T follicular helper cell (primary cell): ENCODE data around the gene COQ8B.
"Not testable (repeated sequence)": the region's sequence is repeated elsewhere in the genome, so short reads cannot be mapped to it uniquely, and the experiment has no call there.

ENCODE experiments used
- DNase-seq: peaks from one replicate; pipeline ENCODE4 v3.0.0-alpha.2; 2020; ENCODE audit warnings: low read depth
- total RNA-seq, 2 experiments: gene quantifications; one replicate each; lab custom pipeline; 2026; lab: John Stamatoyannopoulos, UW

COQ8B gene
- total RNA-seq = 21.5 to 49.4 reads per million in 2 experiments

DNA sequence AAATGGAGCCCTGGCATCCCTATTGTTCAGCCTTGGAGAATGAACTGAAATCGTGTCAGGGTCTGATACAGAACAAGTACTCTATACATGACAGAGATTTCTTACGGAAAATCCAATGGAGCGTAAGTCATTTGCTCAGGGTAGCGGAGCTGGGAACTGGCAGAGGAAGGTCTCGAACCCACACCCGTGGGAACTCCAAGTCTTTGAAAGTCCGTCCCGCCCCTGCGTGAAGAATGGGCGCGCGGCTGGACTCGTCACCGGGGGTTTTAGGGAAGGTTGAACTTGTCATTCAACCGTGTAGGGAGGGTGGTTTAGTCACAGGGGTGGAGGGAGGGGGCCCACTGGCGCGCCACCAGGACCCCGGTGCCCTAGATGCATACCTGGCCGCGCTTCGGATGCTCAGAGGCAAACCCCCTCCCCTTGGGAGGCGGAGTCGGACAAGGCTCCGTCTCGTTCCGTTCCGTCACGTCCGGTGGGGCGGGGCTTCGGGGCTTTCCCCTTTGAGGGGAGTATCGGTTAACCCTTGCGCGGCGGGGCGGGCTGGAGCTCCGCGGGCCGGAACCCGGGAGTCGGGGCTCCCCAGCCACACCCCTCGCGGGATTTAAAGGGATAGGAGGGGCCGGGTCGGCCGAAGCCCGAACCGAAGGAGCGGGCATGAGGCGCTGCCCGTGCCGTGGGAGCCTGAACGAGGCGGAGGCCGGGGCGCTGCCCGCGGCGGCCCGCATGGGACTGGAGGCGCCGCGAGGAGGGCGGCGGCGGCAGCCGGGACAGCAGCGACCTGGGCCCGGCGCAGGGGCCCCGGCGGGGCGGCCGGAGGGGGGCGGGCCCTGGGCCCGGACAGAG is at the start of gene COQ8B, which contains the start of gene ITPKC:
Gene COQ8B, minus strand, starts transcription at position 405 of the 843 bp plus-strand sequence. CDS start 2,254 bp downstream, outside the sequence.
Gene ITPKC, plus strand, starts transcription at position 631 of the 843 bp plus-strand sequence. Its CDS starts 24 bp downstream, at position 655.
- DNase-seq = peak; percentile 100

DNA sequence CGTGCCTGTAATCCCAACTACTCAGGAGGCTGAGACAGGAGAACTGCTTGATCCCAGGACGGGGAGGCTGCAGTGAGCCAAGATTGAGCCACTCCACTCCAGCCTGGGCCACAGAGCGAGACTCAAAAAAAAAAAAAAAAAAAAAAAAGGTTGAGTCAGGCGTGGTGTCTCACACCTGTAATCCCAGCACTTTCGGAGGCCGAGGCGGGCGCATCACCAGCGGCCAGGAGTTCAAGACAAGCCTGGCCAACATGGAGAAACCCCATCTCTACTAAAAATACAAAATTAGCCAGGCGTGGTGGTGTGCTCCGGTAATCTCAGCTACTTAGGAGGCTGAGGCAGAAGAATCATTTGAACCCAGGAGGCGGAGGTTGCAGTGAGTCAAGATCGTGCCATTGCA is 49.7 kb upstream of the COQ8B start:
- DNase-seq = not testable (repeated sequence)

DNA sequence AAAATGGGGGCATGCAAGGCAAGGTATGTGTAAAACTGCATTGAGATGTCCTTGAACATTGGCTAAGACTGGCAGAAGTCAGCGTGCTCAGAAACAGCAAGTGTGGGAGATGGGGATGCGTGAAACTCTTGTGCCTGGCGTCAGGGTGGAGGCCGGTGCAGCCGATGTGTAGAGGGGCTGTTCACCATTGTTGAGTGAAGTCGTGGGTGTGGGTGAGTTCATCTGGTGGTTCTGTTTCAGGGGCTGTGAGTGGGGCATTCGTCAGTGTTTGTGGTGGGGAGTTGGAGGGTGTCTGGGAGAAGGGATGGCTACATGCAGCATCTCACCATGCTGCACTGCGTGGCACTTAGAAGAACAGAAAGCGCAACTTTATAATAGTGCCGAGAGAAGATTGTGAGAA is 47.3 kb upstream of the COQ8B start:
- no peak for DNase-seq

DNA sequence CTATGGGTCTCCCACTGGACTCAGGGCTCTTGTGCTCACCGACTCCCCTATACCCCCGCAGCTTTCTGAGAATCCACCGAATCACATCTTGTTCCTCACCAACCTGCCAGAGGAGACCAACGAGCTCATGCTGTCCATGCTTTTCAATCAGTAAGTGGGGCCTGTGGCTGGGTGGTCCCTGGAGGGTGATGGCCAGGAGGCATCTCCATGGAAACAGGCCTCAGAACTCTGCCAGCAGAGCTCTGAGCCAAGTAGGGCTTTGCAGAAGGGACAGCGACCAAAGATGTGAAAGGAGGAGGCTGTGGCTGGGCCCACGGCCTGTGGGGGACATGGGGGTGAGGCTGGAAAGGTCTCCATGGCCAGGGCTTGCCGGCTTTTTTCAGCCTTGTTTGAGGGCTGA is 46.8 kb upstream of the COQ8B start:
- no peak for DNase-seq

DNA sequence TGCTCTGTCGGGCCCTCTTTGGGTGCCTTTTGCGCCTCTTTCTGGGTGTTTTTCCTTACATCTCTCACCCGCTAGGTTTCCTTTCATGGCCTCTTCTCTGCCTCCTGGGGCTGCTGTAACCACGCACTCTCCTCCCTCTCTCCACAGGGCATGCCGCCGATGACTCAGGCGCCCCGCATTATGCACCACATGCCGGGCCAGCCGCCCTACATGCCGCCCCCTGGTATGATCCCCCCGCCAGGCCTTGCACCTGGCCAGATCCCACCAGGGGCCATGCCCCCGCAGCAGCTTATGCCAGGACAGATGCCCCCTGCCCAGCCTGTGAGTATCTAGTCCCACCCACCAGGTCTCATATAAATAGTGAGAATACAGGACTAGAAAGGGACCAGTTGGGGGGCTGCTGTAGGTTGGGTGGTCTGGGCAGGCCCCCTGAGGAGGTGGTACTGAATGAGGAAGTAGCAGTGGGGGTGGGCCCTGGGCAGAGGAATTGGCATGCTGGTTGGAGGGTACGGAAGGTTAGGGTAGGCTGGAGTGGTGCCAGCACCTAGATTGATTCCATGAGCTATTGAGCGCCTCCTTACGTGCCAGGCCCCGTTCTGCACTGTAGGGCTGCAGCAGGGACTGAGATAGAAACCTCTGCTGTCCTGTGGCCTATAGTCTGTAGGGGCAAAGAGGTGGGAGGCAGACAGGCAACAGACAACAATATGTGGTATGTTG is 46.2 kb upstream of the COQ8B start:
- DNase-seq = no peak

DNA sequence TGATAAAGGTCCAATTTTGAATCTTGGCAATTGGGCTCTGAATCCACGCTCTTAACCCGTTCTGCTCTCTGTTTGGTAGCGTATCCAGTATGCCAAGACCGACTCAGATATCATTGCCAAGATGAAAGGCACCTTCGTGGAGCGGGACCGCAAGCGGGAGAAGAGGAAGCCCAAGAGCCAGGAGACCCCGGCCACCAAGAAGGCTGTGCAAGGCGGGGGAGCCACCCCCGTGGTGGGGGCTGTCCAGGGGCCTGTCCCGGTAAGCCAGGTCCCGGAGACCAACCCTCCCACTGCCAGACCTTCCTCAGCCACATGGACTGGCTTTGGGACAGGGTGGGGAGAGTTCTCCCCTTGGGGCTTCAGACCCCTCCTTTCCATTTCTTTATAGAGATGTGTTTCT is 42.7 kb upstream of the COQ8B start:
- no peak for DNase-seq

- DNase-seq = no peak
Observed at GRCh38 chr19:40758491-40758890, 41.8 kb upstream of the COQ8B start.

DNA sequence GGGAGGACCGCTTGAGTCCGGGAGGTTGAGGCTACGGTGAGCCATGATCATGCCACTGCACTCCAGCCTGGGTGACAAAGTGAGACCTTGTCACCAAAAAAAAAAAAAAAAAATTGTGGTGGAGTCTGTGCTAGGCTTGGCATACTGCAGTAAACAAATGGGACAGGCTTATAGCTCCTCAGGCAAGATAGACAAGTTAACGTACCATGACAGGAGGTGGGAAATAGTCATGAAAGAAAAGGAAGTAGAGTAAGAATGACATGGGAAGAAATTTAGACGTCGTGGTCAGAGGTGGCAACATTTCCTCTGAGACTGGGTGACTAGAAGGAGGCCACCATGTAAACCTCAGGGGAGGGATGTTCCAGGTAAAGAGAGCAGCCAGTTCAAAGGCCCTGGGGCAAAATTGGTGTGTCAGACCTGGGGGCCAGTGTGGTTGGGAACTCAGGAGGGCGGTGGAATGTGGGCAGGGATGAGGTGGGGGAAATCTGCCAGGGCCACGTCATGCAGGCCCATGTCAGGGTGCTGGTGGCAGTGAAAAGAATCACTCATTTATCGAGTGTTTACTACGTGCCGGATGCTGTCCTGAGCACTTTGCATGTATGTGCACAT is 39.9 kb upstream of the COQ8B start:
- no peak for DNase-seq

DNA sequence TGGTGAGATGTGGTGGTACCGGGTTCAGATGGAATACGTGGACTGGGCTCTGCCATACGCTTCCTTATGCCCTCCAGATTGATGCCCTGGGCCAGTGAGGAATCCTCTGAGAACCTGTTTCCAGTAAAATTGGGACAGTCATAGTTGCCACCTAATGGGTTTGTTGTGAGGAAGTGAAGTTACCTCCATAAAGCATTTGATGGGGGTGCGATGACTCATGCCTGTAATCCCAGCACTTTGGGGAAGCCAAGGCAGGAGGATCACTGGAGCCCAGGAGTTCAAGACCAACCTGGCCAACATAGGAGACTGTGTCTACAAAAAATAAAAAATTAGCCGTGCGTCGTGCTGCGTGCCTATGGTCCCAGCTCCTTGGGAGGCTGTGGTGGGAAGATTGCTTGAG is 39.1 kb upstream of the COQ8B start:
- no peak for DNase-seq

DNA sequence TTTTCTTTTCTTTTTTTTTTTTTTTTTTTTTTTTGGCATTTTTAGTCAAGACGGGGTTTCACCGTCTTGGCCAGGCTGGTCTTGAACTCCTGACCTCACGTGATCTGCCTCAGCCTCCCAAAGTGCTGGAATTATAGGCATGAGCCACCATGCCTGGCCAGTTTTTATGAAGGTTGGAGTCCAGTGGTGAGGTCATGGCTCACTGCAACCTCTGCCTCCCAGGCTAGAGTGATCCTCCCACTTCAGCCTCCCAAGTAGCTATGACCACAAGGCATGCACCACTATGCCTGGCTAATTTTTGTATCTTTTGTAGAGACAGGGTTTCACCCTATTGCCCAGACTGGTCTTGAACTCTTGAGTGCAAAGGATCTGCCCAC is 38.5 kb upstream of the COQ8B start:
- DNase-seq = no peak

GRCh38 chr19:40754611-40755247 is 38.0 kb upstream of the COQ8B start:
- DNase-seq = no peak

GRCh38 chr19:40752257-40752781 is 35.6 kb upstream of the COQ8B start:
- no peak for DNase-seq

GRCh38 chr19:40750874-40751537 is 34.3 kb upstream of the COQ8B start, which contains the start of gene SNRPA:
Gene SNRPA (plus strand): TSS chr19:40751203. CDS start chr19:40751409, 206 bp downstream.
- DNase-seq = peak; percentile 93

- peak; percentile 99 for DNase-seq
Observed at GRCh38 chr19:40750058-40750873, 33.6 kb upstream of the COQ8B start, which contains the start of gene ACTMAP. Gene ACTMAP (minus strand): TSS chr19:40750477. CDS start chr19:40749803, 674 bp downstream.

DNA sequence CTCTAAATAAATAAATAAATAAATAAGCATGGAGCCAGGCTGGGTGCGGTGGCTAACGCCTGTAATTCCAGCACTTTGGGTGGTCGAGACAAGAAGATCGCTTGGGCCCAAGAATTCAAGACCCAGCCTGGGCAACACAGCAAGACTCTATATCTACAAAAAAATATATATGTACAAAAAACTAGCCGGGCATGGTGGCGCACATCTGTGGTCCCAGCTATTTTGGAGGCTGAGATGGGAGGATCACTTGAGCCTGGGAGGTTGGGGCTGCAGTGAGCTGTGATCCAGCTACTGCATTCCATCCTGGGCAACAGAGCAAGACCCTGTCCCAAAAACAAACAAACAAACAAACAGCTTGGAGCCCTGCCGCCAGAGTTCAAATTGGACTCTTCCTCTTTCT is 30.9 kb upstream of the COQ8B start:
- DNase-seq = no peak

- DNase-seq = no peak
Observed at GRCh38 chr19:40745402-40745780, 28.7 kb upstream of the COQ8B start.

- no peak for DNase-seq
Observed at GRCh38 chr19:40744554-40745401, 28.1 kb upstream of the COQ8B start.

- no peak for DNase-seq
Observed at GRCh38 chr19:40743926-40744325, 27.2 kb upstream of the COQ8B start.

- DNase-seq = no peak
Observed at GRCh38 chr19:40742886-40743285, 26.2 kb upstream of the COQ8B start.
